Stimulated activated CD4-positive, alpha-beta T cell treated with anti-CD3 and anti-CD28 coated beads, TNF-alpha, amount 100 ng/mL, for 48 hours (primary cell): ENCODE results near the gene FGF19.

Experiments used
- DNase-seq, 3 donors: peaks; one replicate each; pipeline ENCODE4 v3.0.0-alpha.2; 2020; ENCODE audit warnings: low read depth in 3 of 3

Gene FGF19

DNA sequence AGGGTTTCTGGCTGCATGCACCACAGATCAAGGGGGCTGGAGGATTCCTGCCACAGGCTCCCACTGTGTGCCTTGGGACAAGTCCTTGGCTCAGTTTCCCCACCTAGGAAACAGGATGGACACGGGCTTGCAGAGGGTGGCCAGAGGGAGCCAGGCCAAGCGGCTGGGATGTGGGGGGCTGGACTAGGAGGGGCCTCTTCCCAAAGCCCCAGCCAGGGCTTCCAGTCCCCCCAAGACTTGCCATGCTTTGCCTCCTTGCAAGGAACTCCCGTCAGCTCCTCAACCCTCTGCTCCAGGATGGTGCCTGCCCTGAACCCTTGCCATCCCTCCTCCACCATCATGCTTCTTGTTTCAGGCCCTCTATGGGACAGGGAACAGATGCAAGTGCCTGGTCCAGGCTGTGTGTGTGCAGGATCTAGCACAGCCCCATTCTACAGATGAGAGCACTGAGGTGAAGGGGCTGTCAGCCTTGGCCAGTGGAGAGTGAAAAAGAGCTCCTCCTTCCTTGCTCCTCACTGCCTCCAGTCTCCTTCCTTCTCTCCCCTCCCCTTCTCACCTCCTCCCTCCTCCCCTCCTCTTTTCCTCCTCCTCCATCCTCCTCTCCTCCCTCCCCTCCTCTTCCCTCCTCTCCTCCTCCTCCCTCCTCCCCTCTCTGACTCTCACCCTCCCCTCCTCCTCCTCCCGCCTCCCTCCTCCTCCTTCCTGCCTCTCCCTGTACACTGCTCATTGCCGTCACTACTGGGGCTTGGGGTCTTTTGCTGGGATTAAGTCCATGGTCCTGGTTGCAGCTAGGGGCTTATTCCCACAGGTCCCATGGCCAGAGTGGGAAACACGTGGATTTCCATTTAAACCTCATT lies 13.3 kb upstream of the FGF19 start:
- DNase-seq: no peak

DNA sequence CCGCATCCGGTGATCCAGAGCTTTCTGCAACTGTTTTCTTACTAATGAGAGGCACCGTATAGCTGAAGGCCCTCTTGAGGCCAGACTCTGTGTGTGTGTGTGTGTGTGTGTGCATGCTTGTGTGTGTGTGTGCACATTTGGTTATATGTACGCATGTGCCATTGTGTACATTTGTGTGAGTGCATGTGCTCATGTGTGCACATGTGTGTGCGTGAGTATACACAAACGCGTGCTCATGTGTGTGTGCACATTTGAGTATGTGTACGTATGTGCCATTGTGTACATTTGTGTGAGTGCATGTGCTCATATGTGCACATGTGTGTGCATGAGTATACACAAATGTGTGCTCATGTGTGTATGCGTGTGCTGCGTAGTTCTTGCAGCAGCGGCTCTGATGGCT lies 12.3 kb upstream of the FGF19 start:
- no peak for DNase-seq

DNA sequence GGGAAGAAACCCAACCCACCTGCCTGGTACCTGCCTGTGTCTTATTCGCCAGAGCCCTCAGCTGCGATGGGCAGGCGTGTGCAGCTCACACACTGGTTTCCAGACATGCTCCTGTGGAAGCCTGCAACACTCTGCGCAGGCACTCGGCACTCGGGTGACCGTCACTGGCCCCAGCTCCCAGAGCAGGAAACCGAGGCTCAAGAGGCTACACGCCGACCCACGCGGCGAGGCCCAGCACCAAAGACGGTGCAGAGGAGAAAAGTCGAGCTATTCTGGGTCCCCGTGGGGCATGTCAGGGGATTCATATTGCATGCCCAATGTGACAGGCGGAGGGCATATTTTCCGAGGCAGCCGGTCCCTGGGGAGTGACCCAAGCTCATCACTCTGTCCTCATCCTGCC lies 11.6 kb upstream of the FGF19 start:
- no peak for DNase-seq

DNA sequence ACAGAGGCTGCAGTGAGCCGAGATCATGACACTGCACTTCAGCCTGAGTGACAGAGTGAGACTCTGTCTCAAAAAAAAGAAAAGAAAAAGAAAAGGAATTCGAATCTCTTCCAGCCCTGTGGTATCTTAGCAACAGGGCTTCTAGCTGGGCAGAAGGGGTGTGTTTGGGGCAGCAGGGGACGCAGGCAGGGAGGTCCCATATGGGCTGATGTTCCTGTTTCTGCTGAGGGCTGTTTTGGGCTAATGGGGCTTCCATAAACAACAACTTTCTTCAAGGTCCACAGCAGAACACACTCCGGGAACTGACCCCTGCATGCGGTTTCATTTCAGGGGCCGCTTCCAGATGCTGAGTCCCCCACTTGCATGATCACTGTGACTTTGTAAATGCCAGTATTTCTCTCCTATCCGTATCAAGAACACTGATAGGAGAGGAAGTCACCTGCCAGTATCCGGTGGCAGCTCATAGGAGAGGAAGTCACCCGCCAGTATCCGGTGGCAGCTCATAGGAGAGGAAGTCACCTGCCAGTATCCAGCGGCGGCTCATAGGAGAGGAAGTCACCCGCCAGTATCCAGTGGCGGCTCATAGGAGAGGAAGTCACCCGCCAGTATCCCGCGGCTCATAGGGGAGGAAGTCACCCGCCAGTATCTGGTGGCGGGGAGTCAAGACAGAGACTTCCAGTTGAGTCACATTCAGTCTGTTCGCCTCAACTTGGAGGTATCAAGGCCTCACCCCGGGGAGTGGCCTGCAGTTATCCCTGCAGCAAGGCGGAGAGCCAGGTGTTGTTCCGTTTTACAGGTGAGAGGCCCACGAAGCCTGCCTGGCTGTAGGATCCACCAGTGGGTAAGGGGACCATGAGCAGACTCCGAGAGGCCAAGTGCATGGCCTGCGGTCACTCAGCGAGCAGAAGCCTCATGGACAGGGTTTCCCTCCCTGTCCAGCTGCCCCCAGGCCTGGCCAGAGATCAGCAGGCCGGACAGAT lies 8.3 kb upstream of the FGF19 start:
- no peak for DNase-seq

DNA sequence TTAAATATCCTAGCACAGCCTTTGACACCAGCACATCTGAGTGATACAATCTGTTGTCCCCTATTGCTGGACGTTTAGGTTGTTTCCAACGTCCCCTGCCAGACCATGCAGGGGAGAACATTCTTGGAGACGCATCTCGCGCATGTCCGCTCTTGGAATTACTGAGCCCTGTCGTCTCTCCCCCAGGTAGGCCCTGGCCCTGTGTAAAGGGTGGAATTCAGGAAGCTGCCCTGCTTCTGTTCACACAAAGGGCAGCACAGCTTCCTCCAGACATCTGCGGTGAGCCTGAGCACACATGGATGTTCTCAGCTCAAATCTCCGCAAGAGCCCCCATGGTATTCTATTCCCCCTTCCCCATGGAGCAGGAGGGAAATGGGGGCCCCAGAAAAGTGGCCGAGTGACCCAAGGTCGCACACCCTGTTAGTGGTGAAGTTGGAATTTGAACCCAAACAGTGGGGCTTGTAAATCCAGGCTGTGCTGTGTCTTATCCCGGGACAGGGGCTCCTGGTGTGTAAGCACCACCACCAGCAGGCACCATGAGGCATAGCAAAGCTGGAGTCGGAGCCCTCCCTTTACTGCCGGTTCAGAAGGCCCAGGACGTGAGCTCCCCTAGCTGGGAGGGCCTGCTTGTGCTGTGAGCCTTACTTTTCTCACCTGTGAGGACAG lies 5.0 kb upstream of the FGF19 start:
- DNase-seq: no peak

DNA sequence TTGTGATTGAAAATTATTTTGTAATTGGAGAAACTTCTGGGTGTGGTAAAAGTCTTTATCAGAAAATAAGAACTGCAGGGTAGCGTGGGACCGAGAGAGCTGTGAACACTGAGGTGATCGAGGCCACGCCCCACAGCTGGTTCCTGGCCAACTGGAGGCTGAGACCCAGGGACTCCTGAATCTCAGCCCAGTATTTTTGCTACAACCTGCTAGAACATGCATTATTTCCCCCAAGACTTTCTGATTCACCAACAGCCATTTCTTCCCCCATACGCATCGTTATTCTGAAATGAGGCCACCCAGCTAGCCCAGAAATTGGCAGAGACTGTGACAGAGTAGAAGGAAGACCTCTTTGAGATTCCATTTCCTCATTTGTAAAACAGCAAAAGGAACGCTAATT lies 3.4 kb upstream of the FGF19 start:
- DNase-seq: no peak

DNA sequence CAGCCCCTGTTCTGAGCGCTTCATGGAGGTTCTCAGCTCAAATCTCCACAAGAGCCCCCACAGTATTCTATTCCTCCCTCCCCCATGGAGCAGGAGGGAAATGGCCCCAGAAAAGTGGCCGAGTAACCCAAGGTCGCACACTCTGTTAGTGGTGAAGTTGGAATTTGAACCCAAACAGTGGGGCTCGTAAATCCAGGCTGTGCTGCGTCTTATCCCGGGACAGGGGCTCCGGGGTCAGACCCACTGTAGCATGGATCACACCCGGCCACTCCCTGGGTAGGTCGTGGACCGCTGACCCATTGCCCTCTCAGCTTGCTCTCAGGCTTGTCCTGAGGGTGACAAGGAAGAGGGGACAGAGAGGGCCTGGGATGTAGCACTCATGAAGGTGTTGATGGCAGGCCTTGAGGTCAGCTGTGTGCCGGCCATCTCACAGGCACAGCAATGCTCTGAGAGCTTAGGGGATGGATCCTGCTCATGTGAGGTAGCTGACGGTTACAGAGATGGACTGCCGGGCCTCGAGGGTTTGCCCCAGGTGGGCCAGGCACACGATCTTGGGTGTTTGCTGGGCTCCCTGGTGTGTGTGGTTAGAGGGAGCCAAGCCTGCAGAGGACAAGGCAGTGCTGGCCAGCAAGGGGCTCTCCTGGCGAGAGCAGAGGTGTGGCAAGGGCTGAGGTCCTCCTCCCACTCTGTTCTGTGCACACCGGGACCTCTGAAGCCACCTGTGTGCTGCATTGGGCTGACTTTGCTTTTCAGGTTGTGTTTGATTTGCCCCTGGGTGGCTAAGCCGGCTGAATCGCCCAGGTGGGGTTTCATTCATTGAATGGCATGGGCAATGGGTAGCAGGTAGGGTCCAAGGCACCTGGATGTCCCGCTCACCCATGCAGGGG lies 2.3 kb upstream of the FGF19 start:
- DNase-seq: no peak

DNA sequence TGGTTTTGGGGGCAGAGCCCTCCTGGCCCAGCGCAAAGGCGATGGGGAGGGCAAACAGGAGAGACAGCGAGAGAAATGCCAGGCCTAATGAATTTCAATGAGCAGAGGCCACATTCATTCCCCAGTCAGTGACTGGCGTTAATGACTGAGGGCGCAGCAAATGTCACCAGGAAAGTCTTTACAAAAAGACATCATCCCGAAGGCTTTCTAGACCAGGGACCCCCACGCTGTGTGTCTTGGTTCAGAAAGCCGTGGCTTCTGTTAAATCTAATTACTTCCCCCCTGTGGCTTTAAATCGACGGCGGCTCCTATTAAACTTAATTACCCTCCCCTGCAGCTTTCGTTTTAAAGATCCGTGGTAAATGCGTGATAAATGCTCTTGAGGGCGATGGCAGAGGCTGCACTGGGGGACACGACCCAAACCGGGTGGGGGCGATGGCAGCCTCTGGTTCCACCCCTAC lies 1.6 kb upstream of the FGF19 start:
- no peak for DNase-seq

DNA sequence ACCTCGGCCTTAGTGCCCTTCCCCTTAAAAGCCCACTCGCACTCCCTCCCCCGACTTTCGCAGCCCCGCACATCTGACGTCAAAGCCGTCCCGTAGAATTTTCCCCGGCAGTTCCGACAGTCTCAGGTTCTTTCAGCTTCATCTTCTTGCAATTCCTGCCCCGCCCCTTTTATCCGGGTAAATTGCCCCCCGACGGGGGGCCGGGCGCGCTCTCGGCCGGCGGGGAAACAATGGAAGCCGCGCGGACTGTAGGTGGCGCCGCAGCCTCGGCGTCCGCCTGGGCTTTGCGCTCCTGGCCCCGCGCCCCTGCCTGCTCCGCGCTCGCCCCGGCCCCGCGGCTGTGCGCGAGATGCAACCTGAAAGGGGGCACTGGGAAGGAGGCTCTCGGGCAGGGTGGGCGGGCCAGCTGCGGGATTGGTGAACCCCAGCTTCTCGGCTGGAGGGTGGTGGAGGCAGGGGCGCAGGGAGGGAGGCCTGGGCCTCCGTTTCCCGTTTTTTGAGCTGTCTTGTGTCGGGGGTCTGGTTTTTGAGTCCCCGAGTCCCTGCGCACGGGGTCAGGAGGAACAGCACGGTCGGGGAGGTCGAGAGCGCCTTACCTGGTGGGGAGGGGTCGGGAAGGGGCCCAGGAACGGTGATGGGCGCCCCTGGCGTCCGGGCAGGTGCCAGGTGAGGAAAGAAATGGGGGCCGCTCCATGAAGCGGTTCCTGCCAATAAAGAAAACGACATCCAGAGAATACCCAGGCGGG lies 859 bp upstream of the FGF19 start:
- DNase-seq: no peak

DNA sequence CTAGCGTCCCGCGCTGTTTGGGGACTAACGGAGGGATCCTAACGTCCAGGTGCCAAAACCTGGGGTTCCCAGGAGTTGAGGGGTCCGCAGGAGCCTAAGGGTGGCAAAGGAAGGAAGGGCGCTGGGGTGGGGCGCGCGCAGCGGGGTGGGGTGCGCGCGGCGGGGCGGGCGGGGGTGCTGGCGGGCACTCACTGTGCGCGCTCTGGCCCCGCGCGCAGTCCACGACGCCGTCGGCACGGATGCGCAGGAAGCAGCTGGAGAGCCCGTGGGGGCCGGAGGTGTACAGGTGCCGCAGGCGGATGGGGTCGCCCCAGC lies 412 bp downstream of the FGF19 start:
- no peak for DNase-seq

DNA sequence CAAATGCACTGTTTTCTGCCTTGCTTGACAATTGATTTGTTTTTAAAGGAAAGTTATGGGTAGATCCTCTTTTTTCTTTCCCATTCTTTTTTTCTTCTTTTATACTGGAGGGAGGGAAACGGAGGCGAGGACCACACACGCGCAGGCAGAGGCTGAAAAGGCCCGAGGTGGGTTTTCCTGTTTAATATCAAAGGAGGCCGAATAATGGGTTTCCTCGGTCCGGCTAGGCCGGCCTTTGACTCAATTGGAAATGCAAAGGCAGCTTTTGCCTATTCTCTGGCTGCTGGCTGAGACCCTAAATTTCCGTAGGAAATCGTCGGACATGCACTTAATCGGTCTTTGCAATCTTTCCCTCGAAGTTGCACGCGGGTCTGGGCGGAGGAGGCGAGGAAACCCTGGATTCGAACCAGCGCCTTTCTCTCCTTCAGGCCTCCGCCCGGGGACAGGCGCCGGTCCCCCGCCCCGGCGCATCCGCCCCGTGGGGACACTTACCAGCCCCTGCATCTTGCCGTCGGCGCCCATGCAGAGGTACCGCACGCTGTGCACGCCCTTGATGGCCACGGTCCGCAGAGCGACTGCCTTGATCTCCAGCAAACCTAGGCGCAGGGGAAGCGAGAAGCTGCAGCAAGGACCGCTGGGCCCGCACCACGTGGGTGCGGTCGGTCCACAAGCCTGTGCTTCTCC lies 911 bp downstream of the FGF19 start:
- DNase-seq: no peak

DNA sequence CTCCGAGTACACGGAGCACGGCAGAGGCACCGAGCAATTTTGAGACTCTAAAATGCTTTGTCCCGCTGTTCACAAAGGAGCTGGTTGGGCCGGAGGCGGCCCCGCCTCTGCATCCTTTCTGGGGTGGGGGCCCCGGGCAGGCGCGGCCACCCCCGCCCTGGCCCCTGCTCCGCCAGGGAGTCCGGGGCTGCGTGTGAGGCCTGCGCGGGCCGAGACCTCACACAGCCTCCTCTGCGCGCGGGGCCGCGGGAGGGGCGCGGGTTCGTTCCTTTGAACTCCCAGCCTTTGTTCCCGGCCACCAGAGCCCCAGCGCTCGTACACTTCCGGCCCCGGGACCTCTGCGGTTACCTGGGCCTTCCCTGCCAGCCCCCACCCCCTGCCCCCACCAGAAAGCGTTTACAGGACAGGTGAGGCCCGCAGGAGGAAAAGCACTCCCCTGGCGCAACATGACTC lies 1.6 kb downstream of the FGF19 start:
- no peak for DNase-seq

DNA sequence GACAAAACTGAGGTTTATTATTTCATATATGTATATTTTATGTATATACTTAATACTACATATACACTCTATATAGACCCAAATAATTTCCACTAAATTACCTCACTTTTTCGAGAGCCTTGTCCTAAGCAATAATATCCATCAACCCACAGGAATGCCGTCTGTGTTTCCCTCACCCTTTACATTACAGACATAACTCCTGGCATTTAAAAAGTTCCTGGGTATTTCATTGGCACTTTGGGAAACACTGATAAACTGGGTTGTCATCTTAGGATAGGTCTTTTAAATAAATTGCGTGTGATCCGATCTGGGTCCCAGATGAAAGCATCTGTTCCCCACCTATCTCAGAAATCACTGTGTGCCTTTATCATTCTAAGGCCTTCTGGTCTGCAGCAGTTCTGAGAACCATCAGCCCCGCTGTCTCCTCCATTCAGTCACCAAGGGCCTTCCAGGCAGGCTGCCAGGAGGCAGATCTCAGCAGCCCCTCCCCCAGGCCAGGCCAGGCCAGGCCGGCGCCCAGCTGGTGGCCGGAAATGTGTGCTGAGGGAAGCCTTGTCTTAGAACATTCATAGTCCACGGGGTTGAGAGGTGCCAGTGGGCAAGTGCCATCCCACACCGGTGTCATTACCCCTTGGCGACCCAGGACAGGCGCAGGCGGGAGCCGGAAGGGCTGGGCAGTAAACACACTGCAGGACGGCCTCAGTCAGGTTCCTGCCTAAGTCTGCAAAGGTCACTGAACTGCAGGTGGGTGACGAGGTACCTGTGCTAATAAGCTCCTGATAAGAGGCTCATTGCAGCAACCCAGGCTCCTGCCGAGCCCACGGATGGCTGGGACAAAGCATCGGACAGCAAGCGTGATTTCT lies 3.3 kb downstream of the FGF19 start:
- no peak for DNase-seq

DNA sequence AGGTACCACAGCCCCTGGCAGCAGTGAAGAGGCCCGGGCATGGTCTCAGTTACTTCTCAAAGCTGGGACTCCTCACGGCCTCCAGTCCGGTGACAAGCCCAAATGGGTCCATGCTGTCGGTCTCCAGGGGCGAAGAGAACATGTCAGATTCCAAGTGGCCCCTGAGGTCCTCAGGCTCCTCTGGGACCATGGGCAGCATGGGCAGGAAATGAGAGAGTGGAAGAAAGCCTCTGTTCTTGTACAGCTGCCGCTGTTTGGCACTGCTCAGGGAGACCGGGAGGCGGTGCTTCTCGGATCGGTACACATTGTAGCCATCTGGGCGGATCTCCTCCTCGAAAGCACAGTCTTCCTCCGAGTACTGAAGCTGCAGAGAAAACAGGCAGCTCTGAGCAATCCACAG lies 4.6 kb downstream of the FGF19 start:
- DNase-seq: no peak

DNA sequence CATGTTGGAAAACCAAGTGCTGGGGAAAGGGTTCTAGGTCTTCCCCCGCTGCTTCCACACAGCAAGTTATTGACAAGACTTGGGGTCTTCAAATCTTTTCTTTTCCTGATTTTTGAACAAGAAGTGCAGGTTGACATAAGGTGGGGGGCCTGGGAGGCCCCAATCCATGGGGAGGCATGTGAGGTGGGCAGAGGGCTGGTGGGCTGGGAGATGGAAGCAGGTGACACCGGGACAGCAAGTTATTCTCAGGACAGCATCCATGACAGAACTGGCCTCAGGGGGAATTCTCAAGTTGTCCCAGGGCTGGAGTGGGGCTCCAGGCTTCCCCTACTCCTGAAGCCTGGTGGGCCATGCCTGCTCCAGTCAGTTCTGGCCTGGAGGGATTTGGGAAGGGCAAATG lies 5.5 kb downstream of the FGF19 start:
- DNase-seq: no peak

DNA sequence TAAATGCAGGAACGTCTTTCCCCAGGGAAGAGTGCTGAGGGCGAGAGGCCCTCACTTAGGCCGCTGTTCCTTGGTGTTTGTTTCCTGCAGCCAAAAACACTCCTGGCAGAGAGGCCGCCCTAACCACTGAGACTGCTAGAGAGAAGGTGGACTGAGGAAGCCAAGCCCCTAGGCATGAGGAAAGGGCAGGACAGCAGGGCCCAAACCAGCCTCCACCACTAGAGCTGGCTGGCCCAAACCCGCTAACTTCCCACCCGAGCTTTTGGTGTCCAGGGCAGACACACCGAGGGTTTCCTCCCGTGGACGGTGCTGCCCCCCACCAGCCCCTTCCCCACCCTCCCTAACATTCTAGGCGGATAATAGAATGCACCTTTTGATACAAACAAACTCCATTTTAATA lies 6.0 kb downstream of the FGF19 start:
- no peak for DNase-seq

DNA sequence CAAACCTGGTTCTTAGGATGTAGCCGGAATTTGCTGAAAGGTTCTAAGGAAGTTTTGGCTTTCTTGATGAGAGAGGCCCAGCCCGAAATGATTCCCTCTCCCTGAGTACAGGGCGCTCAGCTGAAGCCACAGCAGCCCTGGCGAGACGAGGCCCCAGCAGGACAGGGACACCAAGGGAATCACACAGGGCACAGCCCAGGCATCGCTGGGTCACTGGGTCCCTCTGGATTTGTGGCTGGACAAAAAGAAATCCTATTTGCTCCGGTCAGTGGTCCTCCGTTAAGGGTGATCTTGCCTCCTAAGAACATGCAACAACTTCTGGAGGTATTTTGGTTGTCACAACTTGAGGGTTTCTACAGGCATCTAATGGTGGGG lies 6.4 kb downstream of the FGF19 start:
- no peak for DNase-seq

DNA sequence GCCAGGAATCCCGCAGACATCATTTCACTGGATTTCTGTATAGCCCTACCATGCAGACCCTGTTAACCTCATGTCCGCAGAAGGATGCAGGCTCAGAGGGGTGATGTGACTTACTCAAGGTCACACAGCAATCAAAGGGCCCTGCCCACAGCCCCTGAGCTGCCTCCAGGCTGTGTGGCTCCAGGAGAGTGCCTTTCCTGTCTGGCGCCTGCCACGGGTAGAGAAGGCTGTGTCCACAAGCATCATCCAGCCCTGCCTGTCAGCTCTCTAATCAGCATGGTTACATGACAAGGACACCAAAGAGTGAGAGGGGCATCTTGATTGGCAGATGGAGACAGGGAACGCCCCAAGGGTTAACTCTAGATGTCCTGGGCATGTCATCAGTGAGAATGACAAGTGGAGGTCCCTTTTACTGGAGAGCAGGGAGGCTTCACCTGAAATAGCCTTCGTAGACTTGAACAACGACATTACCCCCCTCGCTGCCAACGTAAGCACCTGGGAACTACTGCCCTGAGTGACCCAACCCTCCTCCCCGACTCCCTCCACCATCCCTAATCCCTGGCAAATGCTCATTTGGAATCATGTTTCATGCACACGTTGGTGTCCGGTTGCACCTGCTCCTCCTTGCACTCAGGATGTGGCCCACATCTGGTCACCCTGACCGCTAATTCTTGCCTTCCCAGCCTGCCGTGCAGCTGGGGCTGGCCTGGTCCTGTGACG lies 6.9 kb downstream of the FGF19 start:
- DNase-seq: no peak
